ENCODE measurements around the gene DBNDD2.

The DBNDD2 gene

GRCh38 chr20:45407783-45408645 is at the start of gene DBNDD2:
Gene DBNDD2, plus strand, starts transcription at chr20:45408289. Its CDS starts 179 bp downstream, at chr20:45408468.
- no peak for DNase-seq (ENCODE audit: low read depth in 2 of 2, low spot score in 1 of 2)

DNA sequence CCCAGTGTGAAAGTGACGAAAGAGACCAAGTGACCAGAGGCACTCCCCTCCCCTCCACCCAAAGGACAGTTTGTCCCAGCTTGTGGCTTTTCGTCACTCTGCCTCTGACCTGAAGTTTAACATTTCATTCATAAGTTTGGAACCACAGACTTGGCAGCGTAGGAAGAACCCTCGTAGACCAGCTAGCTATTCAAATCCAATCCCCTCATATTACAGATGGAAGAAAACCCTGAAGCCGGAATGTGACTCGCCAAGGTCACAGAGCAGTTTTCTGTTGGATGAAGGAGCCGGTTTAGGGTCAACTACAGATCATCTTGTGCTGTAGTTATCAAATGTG is 49.1 kb upstream of the DBNDD2 start:
- DNase-seq (ENCODE audit: low read depth in 2 of 2, low spot score in 1 of 2), result no peak

DNA sequence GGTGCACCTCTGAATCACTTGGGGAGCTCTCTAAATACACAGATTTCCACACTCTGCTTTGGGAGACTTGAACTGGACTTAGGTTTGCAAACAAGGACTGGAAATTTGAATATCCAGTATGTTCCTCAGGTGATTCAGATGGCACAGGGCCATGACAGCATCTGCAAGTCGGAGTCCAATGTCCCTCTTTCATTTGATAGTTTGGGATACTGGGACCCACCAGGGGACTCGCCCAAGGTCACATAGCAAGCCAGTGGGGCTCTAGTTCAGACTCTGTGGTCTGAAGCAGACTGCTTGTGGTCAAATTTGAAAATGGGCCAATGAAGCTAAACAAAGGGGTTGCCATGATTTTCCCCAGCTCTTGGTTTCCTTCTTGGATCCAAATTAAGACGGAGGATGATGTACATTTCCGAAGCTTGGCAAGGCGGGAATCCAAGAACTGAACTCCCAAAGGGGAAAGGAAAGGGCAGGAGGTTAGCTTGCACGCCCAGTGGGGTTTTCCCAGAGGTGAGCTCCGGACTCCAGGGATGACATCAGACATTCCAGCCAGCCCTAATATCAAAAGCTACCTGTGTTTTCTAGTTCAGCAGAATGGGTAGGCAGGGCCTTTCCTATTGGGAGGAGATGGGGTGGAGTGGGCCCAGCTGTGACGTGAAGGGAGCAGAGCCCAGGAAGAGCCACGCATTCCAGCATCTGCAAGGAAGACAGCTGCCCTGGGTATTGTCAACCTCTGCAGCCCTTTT is 48.5 kb upstream of the DBNDD2 start:
- no peak for DNase-seq (ENCODE audit: low read depth in 2 of 2, low spot score in 1 of 2)

- DNase-seq (ENCODE audit: low read depth in 2 of 2, low spot score in 1 of 2), result no peak
Observed at GRCh38 chr20:45361793-45362192, 46.3 kb upstream of the DBNDD2 start.

- peak; percentile 95 to 97 for DNase-seq (ENCODE audit: low read depth in 2 of 2, low spot score in 1 of 2)
Observed at GRCh38 chr20:45362804-45363610, 45.1 kb upstream of the DBNDD2 start, which contains the start of gene SYS1. Gene SYS1, plus strand, starts transcription at chr20:45363156. Its CDS starts 376 bp downstream, at chr20:45363532.

- no peak for DNase-seq (ENCODE audit: low read depth in 2 of 2, low spot score in 1 of 2)
Observed at GRCh38 chr20:45363611-45364492, 44.2 kb upstream of the DBNDD2 start.

DNA sequence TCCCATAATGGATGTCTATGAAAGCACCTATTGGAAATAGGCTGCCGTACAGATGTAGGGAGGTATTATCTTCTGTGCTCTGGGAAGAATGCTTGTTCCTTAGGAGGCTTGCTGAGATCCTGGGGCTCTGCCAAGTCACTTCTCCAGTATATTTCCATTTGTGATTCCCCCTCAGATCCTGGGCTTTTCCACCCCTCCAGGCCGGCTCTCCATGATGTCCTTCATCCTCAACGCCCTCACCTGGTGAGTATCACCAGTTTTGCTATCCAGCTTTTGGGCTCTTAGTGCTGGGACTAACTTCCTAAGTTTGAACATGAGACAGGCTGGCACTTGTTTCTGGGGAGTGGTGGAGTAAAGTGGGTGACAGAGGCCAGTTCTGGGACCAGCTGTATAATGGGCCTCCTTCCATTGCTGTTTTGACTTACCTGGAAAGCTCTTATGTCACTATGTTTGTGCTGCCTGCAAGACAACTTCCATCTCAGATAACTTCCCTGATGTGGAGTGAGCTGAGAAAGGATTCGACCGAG is 42.6 kb upstream of the DBNDD2 start:
- DNase-seq (ENCODE audit: low read depth in 2 of 2, low spot score in 1 of 2), result no peak

DNA sequence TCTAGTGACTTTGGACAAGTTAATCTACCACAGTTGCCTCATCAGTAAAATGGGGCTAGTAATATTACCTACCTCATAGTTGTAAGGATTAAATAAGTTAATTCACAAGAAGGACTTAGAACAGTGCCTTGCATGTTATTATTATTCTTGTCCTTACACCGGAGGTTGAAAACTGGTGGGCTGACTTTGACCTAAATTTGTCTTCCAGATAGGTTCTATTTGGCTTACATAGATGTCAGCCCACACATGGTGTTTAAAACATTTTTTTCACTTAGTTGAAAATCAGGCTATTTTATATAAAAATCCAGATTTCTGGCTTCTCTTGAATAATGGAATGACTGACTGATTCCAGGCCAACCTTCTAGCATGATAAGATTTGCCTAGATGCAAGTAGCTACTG is 41.9 kb upstream of the DBNDD2 start:
- no peak for DNase-seq (ENCODE audit: low read depth in 2 of 2, low spot score in 1 of 2)

DNA sequence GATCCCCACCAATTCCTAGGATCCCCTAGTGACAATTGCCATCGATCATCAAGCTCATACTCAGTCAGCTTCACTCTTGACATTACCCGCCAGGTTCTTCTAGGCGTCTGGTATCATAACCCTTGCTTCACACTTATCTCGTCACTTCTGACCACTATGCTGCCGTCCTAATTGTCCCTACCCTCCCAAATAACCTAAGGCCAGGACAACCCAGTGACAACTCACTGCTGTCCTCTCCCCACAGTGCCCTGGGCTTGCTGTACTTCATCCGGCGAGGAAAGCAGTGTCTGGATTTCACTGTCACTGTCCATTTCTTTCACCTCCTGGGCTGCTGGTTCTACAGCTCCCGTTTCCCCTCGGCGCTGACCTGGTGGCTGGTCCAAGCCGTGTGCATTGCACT is 41.5 kb upstream of the DBNDD2 start:
- DNase-seq (ENCODE audit: low read depth in 2 of 2, low spot score in 1 of 2), result no peak

GRCh38 chr20:45367126-45367525 is 41.0 kb upstream of the DBNDD2 start:
- no peak for DNase-seq (ENCODE audit: low read depth in 2 of 2, low spot score in 1 of 2)

DNA sequence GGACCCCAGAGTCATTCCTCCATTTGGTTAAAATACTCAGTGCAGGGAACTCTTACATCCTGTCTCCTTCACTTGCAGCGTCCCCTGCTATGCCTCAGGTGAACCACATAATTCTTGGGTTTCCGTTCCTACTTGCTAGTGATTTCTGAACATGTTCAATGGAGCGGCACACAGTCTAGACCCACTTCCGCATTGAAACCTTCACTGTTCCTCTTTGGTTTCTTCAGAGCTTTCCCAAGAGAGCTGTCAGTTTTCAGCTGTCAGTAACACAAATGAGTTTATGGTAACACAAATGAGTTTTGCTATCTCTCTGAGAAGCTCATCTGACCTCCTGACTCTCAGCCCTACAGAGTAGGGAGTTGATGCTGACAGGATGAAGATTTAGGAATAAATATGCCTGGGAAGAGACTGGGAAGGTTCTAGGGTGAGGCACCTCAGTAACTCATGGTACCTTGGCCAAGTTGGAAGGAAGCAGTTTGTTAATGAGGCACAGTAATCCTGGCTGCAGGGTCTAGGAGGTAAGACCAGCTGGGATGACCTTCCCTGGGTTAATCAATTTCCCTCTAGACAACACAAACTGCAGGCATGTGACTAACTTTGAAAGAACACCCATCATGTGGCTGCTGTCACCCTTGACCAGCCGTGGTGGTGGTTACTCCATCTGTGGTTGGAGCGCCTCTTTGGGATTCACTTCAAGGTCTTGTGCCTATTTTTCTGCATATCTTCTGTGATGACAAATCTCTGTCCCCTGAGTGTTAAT is 39.7 kb upstream of the DBNDD2 start:
- no peak for DNase-seq (ENCODE audit: low read depth in 2 of 2, low spot score in 1 of 2)

GRCh38 chr20:45370571-45371160 is 37.4 kb upstream of the DBNDD2 start:
- no peak for DNase-seq (ENCODE audit: low read depth in 2 of 2, low spot score in 1 of 2)

DNA sequence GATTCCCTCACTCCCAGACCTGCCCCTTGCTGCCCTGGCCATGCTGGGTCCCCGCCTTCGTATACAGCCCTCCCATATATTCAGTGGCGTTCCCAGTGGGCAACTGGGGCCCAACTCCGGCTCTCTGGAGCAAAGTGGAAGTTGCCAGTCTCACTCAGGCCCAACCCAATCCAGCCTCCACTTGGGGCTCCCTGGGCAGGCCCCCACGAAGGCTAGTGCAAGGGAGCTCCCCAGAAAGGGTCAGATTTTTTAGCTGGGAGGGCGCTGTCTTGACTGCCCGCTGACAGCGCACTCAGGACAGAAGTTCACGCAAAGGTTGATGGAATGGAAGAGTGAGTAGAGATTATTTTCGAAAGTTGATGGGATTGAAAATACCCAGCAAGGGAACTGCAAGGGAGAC is 35.8 kb upstream of the DBNDD2 start:
- no peak for DNase-seq (ENCODE audit: low read depth in 2 of 2, low spot score in 1 of 2)

DNA sequence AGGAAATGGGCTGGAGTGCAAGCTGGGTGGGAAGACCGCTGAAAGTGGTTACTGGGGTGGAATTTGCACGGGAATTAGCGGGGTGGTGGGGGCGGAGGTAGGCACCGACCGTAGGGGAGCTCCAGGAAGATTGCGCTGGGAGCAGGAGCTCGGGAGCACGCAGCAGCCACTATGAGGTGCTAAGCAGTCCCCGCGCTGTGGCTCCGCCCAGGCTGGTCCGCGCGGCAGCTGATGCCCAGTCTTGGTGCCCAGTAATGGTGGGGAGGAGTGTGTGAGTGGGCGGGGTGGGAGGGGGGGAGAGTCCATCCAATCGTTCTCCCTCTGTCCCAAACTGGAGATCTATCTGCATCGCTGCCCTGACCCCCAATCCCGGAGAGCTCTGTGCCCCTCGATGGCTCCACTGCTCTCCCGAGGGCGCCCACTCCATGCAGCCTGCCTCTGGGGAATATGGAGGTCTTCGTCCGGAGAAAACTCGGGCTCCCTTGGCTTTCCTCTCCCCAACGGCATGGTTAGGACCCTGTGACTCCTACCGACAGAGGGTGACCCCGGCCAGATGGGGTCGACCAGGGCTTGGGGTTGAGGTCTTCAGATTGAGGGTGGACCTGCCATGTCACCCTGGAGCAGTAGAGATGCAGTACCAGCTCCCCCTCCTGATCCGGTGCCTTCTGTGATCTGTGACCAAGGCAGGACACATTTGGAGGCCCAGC is 35.3 kb upstream of the DBNDD2 start:
- no peak for DNase-seq (ENCODE audit: low read depth in 2 of 2, low spot score in 1 of 2)

DNA sequence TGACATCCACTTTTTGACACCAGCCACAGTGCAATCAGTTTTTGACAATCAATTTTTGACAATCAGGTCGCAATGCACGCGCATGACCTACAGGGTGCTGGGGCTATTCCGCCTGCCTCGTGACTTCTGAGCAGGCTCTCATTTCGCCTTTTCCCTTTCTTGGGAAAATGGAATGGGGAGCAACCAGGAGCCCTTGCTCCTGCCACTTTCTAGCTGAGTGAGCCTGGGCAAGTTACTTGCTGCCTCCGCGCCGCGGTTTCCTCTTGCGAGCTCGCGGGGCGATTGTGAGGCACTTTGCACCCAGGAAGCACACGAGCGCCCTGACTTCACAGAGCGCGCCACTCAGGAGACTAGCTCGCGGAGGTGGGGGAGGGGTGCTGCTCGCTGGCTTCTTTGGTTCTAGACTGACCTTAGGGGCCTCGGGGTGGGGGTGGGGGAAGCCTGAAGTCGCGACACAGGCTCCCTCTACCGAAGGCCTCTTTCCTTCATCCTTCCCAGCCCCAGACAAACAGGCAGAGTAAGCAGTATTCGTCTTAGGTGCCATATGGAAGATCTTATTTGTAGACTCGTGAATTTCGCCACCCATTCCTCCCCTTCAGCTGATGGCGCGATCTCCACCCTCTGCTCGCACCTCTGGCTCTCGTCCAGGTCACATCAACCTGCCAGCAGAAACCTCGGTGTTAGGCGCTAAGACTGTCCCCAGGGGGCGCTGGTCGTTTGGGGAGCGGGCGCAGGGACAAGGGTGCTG is 34.6 kb upstream of the DBNDD2 start:
- DNase-seq (ENCODE audit: low read depth in 2 of 2, low spot score in 1 of 2), result peak; percentile 77 to 90

GRCh38 chr20:45374101-45374467 is 34.0 kb upstream of the DBNDD2 start:
- no peak for DNase-seq (ENCODE audit: low read depth in 2 of 2, low spot score in 1 of 2)

DNA sequence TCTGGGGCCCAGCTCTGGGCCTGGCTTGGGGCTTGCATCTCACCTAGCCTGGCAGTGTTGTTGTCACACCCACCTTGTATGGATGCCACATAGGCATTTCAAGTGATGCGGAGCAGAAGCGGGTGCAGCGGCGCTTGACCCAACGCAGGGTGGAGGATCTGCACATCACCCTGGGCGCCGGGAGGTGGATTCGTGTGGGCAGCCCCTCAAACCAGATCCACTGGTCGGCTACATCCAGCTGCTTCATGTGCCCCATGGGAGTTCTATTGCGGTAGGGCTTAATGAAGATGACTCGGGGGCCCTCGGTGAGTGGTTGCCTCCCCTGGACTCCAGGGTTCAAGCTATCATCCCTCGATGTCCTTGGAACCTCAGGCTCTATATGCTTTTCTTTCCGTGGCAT is 33.1 kb upstream of the DBNDD2 start:
- no peak for DNase-seq (ENCODE audit: low read depth in 2 of 2, low spot score in 1 of 2)

- DNase-seq (ENCODE audit: low read depth in 2 of 2, low spot score in 1 of 2), result no peak
Observed at GRCh38 chr20:45377269-45377668, 30.8 kb upstream of the DBNDD2 start.
